ENCODE data around the gene GPR137. TPM values are rescaled to one million over a fixed set of nuclear protein-coding genes. Genes with fewer than 3 reads are reported as not detected.

GPR137 gene
- total and polyA plus RNA-seq, 9 of the 15 experiments (the other 6 are each of a cell fraction or from before 2014, with no cell fraction given): 0.32 to 26.7 (median 10.7) TPM

- Histone ChIP-seq H3K27ac (ENCODE audit: extremely low read depth, low read depth, low read length) (0 out of 3 replicates have a peak overlapping the region, but pooled peaks have one; percentile 38), H3K9ac (ENCODE audit: insufficient read depth in 1 of 2, low read depth in 2 of 2, low read length in 2 of 2) (peak overlapping the region in 1 of 2 experiments; percentile 95; a peak in 2 of 4 replicates), H3K36me3 (ENCODE audit: control insufficient read depth, insufficient read depth, low read length) (peaks cover 32% of the 10 kb centered on the region; the same call in 1 of the 3 replicates), H3K79me2 (ENCODE audit: control insufficient read depth, insufficient read depth, low read length) (peaks cover 48% of the 10 kb centered on the region), H3K4me1 (replicated peaks in 1 of 2; ENCODE audit: control insufficient read depth in 2 of 2, insufficient read depth in 2 of 2, low read length in 2 of 2) (peaks cover 31 to 89% of the 10 kb centered on the region in 2 experiments), H4K20me1 (replicated peaks; ENCODE audit: control insufficient read depth, insufficient read depth, low read length) (peaks cover 7% of the 10 kb centered on the region), H3K9me3 (replicated peaks; ENCODE audit: control insufficient read depth, insufficient read depth, low read depth, low read length) (no peaks in the 10 kb centered on the region), H3K27me3 (ENCODE audit: control insufficient read depth in 2 of 2, insufficient read depth in 2 of 2, low read length in 2 of 2) (no peaks in the 10 kb centered on the region), H3K9me1 (ENCODE audit: control insufficient read depth, insufficient read depth, low read length) (no peaks in the 10 kb centered on the region), H2AFZ (ENCODE audit: low read depth, low read length) (no peak overlapping the region), H3K4me3 (no peak overlapping the region), H3K4me2 (ENCODE audit: insufficient read depth, low read length) (no peak overlapping the region)
- TF ChIP-seq ZFX (CRISPR knock-in tag; IDR thresholded peaks at IDR 0.05) (0 out of 2 replicates have a peak, but pooled peaks have one; percentile 8), PKNOX1 (IDR thresholded peaks at IDR 0.05) (no peak), PML (IDR thresholded peaks at IDR 0.05; ENCODE audit: low read length) (no peak), GTF2B (IDR thresholded peaks at IDR 0.05; ENCODE audit: extremely low read depth, insufficient read length) (no peak), HOXB6 (CRISPR knock-in tag; IDR thresholded peaks at IDR 0.05; ENCODE audit: borderline replicate concordance) (no peak), ZNF699 (CRISPR knock-in tag; IDR thresholded peaks at IDR 0.05; ENCODE audit: insufficient replicate concordance) (no peak), FOXO4 (CRISPR knock-in tag; IDR thresholded peaks at IDR 0.05) (no peak), CREBBP (IDR thresholded peaks at IDR 0.05; ENCODE audit: low read depth, low read length) (no peak), BCOR (IDR thresholded peaks at IDR 0.05) (no peak), ZBTB7A (IDR thresholded peaks at IDR 0.05; ENCODE audit: borderline replicate concordance, control insufficient read depth, low read depth, low read length) (0 out of 2 replicates have a peak, but pooled peaks have one; percentile 14)
- intact Hi-C loops (cut with micrococcal nuclease) (loop anchor here (10.0 kb wide), 1 partner anchor 56 kb away; the partner anchor contains the start of genes CATSPERZ and ESRRA), in situ Hi-C loops (cut with MboI) (no loop called here)
- FAIRE-seq (no peak), ATAC-seq (no peak), DNase-seq (ENCODE audit: extremely low read depth in 1 of 4, low spot score in 3 of 4) (no peak)
- POLR2A ChIA-PET: interaction anchor here (0.5 to 7.8 kb wide), 6 partner anchors 10 to 613 kb away, joined by 3 to 58 read pairs (median 4); no protein-coding TSS in a partner anchor
- no TSS peak for BruUV-seq (replicated peaks)
- CTCF ChIA-PET (ENCODE audit: low intra/inter-chr PET ratio): no interaction called here
- 83% methylated on average over 4 of the region's 4 CpGs for WGBS (ENCODE audit: insufficient coverage, low coverage, missing lambda C conversion rate)
Measured at GRCh38 chr11:64249038-64249437, 36.6 kb upstream of the GPR137 start.
